HepG2 (cell line): ENCODE data around the gene PAIP1. TPM values are rescaled to one million over a fixed set of nuclear protein-coding genes. Genes with fewer than 3 reads are reported as not detected.

ENCODE experiments used
- CREB1 ChIP-seq, 2 experiments: fragments of 450-650 bp in 1 of 2; IDR thresholded peaks; 2 replicates each; pipeline ENCODE4 v1.6.1; 2016 to 2017; ENCODE audit warnings: control low read depth in 1 of 2, mild to moderate bottlenecking in 1 of 2, missing compliant biosample characterization in 1 of 2, missing genetic modification characterization in 1 of 2
- ELF4 ChIP-seq: sonication (generic); formaldehyde crosslinking; IDR thresholded peaks from 2 replicates; pipeline ENCODE4 v1.5.0; 2020; ENCODE audit warnings: missing genetic modification reagents, mild to moderate bottlenecking, moderate library complexity, borderline replicate concordance
- KDM3A ChIP-seq: IDR thresholded peaks from 2 replicates; pipeline ENCODE4 v1.6.1; 2018; ENCODE audit warnings: low read depth, missing compliant biosample characterization
- KLF6 ChIP-seq: IDR thresholded peaks from 2 replicates; pipeline ENCODE4 v1.8.0; 2016; ENCODE audit warnings: missing biosample characterization, missing genetic modification reagents
- MYNN ChIP-seq: sonication (generic); formaldehyde crosslinking; IDR thresholded peaks from 2 replicates; pipeline ENCODE4 v1.4.0; 2020; ENCODE audit warnings: mild to moderate bottlenecking, low read depth, missing genetic modification reagents
- NCOA2 ChIP-seq: sonication (generic); formaldehyde crosslinking; IDR thresholded peaks from 2 replicates; pipeline ENCODE4 v1.8.0; 2022; ENCODE audit warnings: inconsistent platforms
- POGZ ChIP-seq: sonication (generic); formaldehyde crosslinking; IDR thresholded peaks from 2 replicates; pipeline ENCODE4 v1.4.0; 2020; ENCODE audit warnings: mild to moderate bottlenecking, missing genetic modification reagents
- RFX5 ChIP-seq: IDR thresholded peaks from 2 replicates; pipeline ENCODE4 v1.6.1; 2011; ENCODE audit warnings: low read depth, low read length, improper control_type of control experiment
- SAFB2 ChIP-seq: sonication (generic); formaldehyde crosslinking; IDR thresholded peaks from 2 replicates; pipeline ENCODE4 v1.5.1; 2020; ENCODE audit warnings: missing genetic modification reagents, low read depth, mild to moderate bottlenecking, borderline replicate concordance
- SRF ChIP-seq: IDR thresholded peaks from 2 replicates; pipeline ENCODE4 v1.6.1; 2011; ENCODE audit warnings: mild to moderate bottlenecking, low read depth, low read length, moderate library complexity
- TBL1XR1 ChIP-seq: fragments of 150-350 bp; IDR thresholded peaks from 2 replicates; pipeline ENCODE4 v1.6.1; 2014; ENCODE audit warnings: borderline replicate concordance, low read length; ENCODE audit not compliant: partially characterized antibody
- ZMYM2 ChIP-seq: sonication (generic); formaldehyde crosslinking; IDR thresholded peaks from 2 replicates; pipeline ENCODE4 v1.8.0; 2022; ENCODE audit warnings: mild to moderate bottlenecking, missing genetic modification reagents
- ZMYM3 ChIP-seq: sonication (generic); formaldehyde crosslinking; IDR thresholded peaks from 2 replicates; pipeline ENCODE4 v1.5.1; 2020; ENCODE audit warnings: mild to moderate bottlenecking, missing genetic modification reagents
- ZNF34 ChIP-seq: sonication (generic); formaldehyde crosslinking; IDR thresholded peaks from 2 replicates; pipeline ENCODE4 v1.4.0; 2020; ENCODE audit warnings: mild to moderate bottlenecking, missing genetic modification reagents, borderline replicate concordance
- polyA plus RNA-seq, 8 experiments: library from polyadenylated mRNA; depleted of rRNA in 3 of 8; stranded (reverse) in 7 of 8; unstranded in 1 of 8; fragments of >200 nt; fragmentation: Illumina TruSeq in 4 of 8; extraction: Trizol in 4 of 8; gene quantifications; 2 replicates each; pipeline versions ENCODE4 v1.2.1 to v1.2.3, GENCODE V29; 2011 to 2016; ENCODE audit warnings: low read depth in 4 of 8, missing spikeins in 1 of 8, mixed read lengths in 1 of 8; ENCODE audit not compliant: insufficient read depth in 1 of 8
- total RNA-seq, 5 experiments: library from RNA; depleted of rRNA; stranded (reverse); fragments of >200 nt; fragmentation: Illumina TruSeq; extraction: Trizol; gene quantifications; 2 replicates each; pipeline ENCODE4 v1.2.3, GENCODE V29; 2016; ENCODE audit warnings: low read depth in 1 of 5
- TF ChIP-seq, protein P1 (sequence below): sonication (generic); formaldehyde crosslinking; IDR thresholded peaks from 2 replicates; pipeline ENCODE4 v1.4.0; 2020; ENCODE audit warnings: missing genetic modification reagents
- TF ChIP-seq, protein P2 (sequence below): conservative IDR thresholded peaks from 2 replicates; pipeline ENCODE4 v1.6.1; 2018; ENCODE audit warnings: missing genetic modification reagents
- TF ChIP-seq, protein P3 (sequence below): fragments of 450-650 bp; IDR thresholded peaks from 2 replicates; pipeline ENCODE4 v1.6.1; 2016
- TF ChIP-seq, protein P4 (sequence below): sonication (generic); formaldehyde crosslinking; conservative IDR thresholded peaks from 2 replicates; pipeline ENCODE4 v1.4.0; 2020; ENCODE audit warnings: missing genetic modification reagents
- TF ChIP-seq, protein P5 (sequence below): sonication (generic); formaldehyde crosslinking; IDR thresholded peaks from 2 replicates; pipeline ENCODE4 v1.4.0; 2020; ENCODE audit warnings: mild to moderate bottlenecking, missing genetic modification reagents
- TF ChIP-seq, protein P6 (sequence below): sonication (generic); formaldehyde crosslinking; IDR thresholded peaks from 2 replicates; pipeline ENCODE4 v1.4.0; 2020; ENCODE audit warnings: low read depth, mild to moderate bottlenecking, missing genetic modification reagents

Gene PAIP1
- total and polyA plus RNA-seq, 2 of the 13 experiments (the other 11 are each of a cell fraction or from before 2014, with no cell fraction given) = 96.6 to 116 TPM

DNA sequence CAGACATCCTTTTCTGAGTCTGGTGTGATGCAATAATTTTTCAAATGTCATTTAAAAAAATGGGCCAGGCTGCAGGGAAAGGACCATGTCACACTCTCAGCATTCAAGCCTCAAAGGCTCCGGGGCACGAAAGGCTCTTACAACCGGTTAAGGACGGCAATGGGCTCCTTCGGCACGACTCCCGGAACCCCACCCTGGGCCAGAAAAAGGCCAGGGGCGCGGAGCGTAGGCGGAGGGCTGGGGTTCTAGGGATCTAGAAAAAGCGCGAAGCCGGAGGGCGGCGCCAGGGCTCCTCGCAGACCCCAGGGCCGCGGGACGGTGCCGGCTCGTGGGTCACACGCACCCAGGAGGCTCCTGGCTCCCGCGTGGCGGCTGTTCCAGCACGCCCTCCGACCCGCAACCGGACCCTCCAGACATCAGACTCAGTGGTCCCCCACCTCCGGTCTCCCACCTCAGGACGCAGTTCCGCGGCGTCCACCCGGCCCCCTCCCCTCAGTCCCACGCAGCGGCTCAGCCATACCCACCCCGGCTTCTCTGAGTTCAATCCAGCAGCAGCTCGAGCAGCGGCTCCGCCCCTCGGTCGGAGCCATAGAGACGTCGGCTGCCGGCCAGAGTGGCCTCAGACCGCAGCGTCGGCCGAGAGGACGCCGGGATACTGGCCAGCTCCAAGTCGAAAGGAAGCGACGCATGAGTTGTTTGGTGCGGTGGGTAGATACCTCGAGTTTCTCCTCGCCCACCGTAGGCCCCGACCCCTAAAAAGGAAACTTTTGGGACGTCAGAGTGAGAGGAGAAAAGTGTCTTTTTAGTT, 73.4 kb downstream of the PAIP1 start, which contains the start of gene TMEM267 (continued):
- TF ChIP-seq, protein P1, sequence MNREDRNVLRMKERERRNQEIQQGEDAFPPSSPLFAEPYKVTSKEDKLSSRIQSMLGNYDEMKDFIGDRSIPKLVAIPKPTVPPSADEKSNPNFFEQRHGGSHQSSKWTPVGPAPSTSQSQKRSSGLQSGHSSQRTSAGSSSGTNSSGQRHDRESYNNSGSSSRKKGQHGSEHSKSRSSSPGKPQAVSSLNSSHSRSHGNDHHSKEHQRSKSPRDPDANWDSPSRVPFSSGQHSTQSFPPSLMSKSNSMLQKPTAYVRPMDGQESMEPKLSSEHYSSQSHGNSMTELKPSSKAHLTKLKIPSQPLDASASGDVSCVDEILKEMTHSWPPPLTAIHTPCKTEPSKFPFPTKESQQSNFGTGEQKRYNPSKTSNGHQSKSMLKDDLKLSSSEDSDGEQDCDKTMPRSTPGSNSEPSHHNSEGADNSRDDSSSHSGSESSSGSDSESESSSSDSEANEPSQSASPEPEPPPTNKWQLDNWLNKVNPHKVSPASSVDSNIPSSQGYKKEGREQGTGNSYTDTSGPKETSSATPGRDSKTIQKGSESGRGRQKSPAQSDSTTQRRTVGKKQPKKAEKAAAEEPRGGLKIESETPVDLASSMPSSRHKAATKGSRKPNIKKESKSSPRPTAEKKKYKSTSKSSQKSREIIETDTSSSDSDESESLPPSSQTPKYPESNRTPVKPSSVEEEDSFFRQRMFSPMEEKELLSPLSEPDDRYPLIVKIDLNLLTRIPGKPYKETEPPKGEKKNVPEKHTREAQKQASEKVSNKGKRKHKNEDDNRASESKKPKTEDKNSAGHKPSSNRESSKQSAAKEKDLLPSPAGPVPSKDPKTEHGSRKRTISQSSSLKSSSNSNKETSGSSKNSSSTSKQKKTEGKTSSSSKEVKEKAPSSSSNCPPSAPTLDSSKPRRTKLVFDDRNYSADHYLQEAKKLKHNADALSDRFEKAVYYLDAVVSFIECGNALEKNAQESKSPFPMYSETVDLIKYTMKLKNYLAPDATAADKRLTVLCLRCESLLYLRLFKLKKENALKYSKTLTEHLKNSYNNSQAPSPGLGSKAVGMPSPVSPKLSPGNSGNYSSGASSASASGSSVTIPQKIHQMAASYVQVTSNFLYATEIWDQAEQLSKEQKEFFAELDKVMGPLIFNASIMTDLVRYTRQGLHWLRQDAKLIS = no peak
- TF ChIP-seq SRF = no peak
- TF ChIP-seq, protein P2, sequence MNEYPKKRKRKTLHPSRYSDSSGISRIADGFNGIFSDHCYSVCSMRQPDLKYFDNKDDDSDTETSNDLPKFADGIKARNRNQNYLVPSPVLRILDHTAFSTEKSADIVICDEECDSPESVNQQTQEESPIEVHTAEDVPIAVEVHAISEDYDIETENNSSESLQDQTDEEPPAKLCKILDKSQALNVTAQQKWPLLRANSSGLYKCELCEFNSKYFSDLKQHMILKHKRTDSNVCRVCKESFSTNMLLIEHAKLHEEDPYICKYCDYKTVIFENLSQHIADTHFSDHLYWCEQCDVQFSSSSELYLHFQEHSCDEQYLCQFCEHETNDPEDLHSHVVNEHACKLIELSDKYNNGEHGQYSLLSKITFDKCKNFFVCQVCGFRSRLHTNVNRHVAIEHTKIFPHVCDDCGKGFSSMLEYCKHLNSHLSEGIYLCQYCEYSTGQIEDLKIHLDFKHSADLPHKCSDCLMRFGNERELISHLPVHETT = no peak; the same call in 1 of the 2 replicates
- TF ChIP-seq, protein P3, sequence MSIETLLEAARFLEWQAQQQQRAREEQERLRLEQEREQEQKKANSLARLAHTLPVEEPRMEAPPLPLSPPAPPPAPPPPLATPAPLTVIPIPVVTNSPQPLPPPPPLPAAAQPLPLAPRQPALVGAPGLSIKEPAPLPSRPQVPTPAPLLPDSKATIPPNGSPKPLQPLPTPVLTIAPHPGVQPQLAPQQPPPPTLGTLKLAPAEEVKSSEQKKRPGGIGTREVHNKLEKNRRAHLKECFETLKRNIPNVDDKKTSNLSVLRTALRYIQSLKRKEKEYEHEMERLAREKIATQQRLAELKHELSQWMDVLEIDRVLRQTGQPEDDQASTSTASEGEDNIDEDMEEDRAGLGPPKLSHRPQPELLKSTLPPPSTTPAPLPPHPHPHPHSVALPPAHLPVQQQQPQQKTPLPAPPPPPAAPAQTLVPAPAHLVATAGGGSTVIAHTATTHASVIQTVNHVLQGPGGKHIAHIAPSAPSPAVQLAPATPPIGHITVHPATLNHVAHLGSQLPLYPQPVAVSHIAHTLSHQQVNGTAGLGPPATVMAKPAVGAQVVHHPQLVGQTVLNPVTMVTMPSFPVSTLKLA = no peak
- TF ChIP-seq MYNN (CRISPR knock-in tag) = 0 out of 2 replicates have a peak, but pooled peaks have one; percentile 36
- 0 out of 2 replicates have a peak, but pooled peaks have one; percentile 37 for TF ChIP-seq SAFB2 (CRISPR knock-in tag)
- TF ChIP-seq ZMYM2 = 0 out of 2 replicates have a peak, but pooled peaks have one; percentile 26
- TF ChIP-seq ZNF34 (CRISPR knock-in tag) = no peak
- TF ChIP-seq, protein P4, sequence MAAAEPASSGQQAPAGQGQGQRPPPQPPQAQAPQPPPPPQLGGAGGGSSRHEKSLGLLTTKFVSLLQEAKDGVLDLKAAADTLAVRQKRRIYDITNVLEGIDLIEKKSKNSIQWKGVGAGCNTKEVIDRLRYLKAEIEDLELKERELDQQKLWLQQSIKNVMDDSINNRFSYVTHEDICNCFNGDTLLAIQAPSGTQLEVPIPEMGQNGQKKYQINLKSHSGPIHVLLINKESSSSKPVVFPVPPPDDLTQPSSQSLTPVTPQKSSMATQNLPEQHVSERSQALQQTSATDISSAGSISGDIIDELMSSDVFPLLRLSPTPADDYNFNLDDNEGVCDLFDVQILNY (CRISPR knock-in tag) = no peak
- no peak for TF ChIP-seq RFX5
- peak; percentile 71; the same call in 1 of the 2 replicates for TF ChIP-seq ELF4 (CRISPR knock-in tag)
- peak; percentile 91 for TF ChIP-seq POGZ (CRISPR knock-in tag)
- TF ChIP-seq, protein P5, sequence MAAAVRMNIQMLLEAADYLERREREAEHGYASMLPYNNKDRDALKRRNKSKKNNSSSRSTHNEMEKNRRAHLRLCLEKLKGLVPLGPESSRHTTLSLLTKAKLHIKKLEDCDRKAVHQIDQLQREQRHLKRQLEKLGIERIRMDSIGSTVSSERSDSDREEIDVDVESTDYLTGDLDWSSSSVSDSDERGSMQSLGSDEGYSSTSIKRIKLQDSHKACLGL (CRISPR knock-in tag) = peak; percentile 91
- TF ChIP-seq ZMYM3 (CRISPR knock-in tag) = no peak
- peak; percentile 50; the same call in 1 of the 2 replicates for TF ChIP-seq KDM3A
- peak; percentile 90 for TF ChIP-seq KLF6 (CRISPR knock-in tag)
- TF ChIP-seq, protein P6, sequence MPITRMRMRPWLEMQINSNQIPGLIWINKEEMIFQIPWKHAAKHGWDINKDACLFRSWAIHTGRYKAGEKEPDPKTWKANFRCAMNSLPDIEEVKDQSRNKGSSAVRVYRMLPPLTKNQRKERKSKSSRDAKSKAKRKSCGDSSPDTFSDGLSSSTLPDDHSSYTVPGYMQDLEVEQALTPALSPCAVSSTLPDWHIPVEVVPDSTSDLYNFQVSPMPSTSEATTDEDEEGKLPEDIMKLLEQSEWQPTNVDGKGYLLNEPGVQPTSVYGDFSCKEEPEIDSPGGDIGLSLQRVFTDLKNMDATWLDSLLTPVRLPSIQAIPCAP (CRISPR knock-in tag) = 0 out of 2 replicates have a peak, but pooled peaks have one; percentile 68
- peak; percentile 61; the same call in 1 of the 2 replicates for TF ChIP-seq CREB1 (IDR thresholded peaks at IDR 0.05)
- TF ChIP-seq CREB1 (CRISPR knock-in tag; IDR thresholded peaks at IDR 0.05) = peak; percentile 84
- TF ChIP-seq NCOA2 (CRISPR knock-in tag) = no peak
- peak; percentile 44 for TF ChIP-seq TBL1XR1
